ENCODE data around the gene PRAC1. TPM values are rescaled to one million over a fixed set of nuclear protein-coding genes. Genes with fewer than 3 reads are reported as not detected.

Gene PRAC1
- total RNA-seq, 1 experiment from 2014 or later: not detected

DNA sequence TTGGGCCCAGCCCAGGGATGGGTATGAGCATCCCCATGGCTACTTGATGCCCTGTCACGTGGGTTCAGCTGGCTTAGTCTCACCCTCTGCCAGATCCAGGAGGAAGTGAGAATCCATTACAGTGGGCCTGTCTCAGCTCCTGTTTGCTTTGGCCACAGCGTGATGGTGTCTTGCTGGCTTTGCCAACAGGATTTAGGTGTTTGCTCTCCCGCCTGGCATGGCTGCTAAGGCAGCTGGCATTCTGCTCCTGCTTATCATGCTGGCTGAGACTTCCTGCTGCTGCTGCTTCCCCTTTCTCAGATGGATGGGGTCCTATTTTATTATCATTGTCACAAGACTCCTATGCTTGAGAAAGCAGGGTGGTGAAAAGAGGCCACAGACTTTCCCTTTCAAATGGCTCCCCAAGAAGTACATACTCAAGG is 34.5 kb upstream of the PRAC1 start:
- peaks cover 99% of the 10 kb centered on the region for H3K27me3 Mint-ChIP-seq (ENCODE audit: low read depth)

More for the DNA sequence above, 34.5 kb upstream of the PRAC1 start:
- no peak overlapping the region for H3K4me3 Mint-ChIP-seq
- Histone ChIP-seq H3K27me3 (ENCODE audit: insufficient read depth, low read length) (peaks cover 69% of the 10 kb centered on the region), H3K23ac (ENCODE audit: insufficient read length, low read depth, low read length) (no peak overlapping the region), H4K20me1 (ENCODE audit: control insufficient read depth, insufficient read depth, insufficient read length) (no peaks in the 10 kb centered on the region), H3K4me1 (ENCODE audit: insufficient read depth, low read length) (no peaks in the 10 kb centered on the region), H3K4me2 (ENCODE audit: insufficient read depth, insufficient read length, low read length) (no peak overlapping the region), H2AFZ (ENCODE audit: low read length) (no peak overlapping the region), H4K8ac (replicated peaks; ENCODE audit: insufficient read length, low read depth, low read length) (no peak overlapping the region), H4K5ac (ENCODE audit: insufficient read length, low read depth, low read length) (no peak overlapping the region), H3K4ac (ENCODE audit: low read depth, low read length) (no peak overlapping the region), H3K79me1 (ENCODE audit: insufficient read depth, low read depth, low read length, poor library complexity, severe bottlenecking) (no peaks in the 10 kb centered on the region), H3K23me2 (ENCODE audit: insufficient read length, low read depth, low read length, poor library complexity, severe bottlenecking) (no peaks in the 10 kb centered on the region), H2BK20ac (ENCODE audit: low read depth, low read length, poor library complexity, severe bottlenecking) (no peak overlapping the region), H3K18ac (ENCODE audit: insufficient read length, low read depth, low read length) (no peak overlapping the region), H3K56ac (ENCODE audit: insufficient read length, low read depth, low read length) (no peak overlapping the region), H3K9me3 (ENCODE audit: control insufficient read depth, low read depth, low read length) (no peaks in the 10 kb centered on the region), H3K9ac (ENCODE audit: extremely low read depth, insufficient read length, low read length) (no peak overlapping the region), H2BK5ac (ENCODE audit: insufficient read length, low read length) (no peak overlapping the region), H3K79me2 (ENCODE audit: insufficient read depth, low read length) (no peaks in the 10 kb centered on the region), H2AK5ac (ENCODE audit: insufficient read length, low read length) (no peak overlapping the region), H2BK15ac (ENCODE audit: low read depth, low read length) (no peak overlapping the region), H4K91ac (ENCODE audit: insufficient read length, low read depth, low read length) (no peak overlapping the region), H3K27ac (ENCODE audit: insufficient read length, low read depth, low read length) (no peak overlapping the region), H2BK120ac (ENCODE audit: low read depth, low read length, poor library complexity, severe bottlenecking) (no peak overlapping the region), H2BK12ac (ENCODE audit: insufficient read length, low read depth, low read length) (no peak overlapping the region), H3K14ac (ENCODE audit: insufficient read depth, low read length) (no peak overlapping the region), H3T11ph (ENCODE audit: low read length) (no peak overlapping the region)
- DNase-seq: no peak
- TF ChIP-seq, protein P1, sequence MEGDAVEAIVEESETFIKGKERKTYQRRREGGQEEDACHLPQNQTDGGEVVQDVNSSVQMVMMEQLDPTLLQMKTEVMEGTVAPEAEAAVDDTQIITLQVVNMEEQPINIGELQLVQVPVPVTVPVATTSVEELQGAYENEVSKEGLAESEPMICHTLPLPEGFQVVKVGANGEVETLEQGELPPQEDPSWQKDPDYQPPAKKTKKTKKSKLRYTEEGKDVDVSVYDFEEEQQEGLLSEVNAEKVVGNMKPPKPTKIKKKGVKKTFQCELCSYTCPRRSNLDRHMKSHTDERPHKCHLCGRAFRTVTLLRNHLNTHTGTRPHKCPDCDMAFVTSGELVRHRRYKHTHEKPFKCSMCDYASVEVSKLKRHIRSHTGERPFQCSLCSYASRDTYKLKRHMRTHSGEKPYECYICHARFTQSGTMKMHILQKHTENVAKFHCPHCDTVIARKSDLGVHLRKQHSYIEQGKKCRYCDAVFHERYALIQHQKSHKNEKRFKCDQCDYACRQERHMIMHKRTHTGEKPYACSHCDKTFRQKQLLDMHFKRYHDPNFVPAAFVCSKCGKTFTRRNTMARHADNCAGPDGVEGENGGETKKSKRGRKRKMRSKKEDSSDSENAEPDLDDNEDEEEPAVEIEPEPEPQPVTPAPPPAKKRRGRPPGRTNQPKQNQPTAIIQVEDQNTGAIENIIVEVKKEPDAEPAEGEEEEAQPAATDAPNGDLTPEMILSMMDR (conservative IDR thresholded peaks at IDR 0.05): no peak
- H3K9me3 Mint-ChIP-seq: no peaks in the 10 kb centered on the region
- WGBS (ENCODE audit: extremely low coverage, insufficient read length, low lambda C conversion rate): no CpG with 5 or more reads among the region's 3 CpGs
- H3K36me3 Mint-ChIP-seq (ENCODE audit: insufficient read depth in 1 of 3, low read depth in 3 of 3): no peaks in the 10 kb centered on the region; a peak in 1 of 7 replicates
- H3K27ac Mint-ChIP-seq: no peak overlapping the region; a peak in 1 of 7 replicates
- peaks cover 5 to 8% of the 10 kb centered on the region in 2 experiments for H3K4me1 Mint-ChIP-seq

All from H9 (cell line).